ENCODE data around the gene KCNK3. TPM values are rescaled to one million over a fixed set of nuclear protein-coding genes. Genes with fewer than 3 reads are reported as not detected.

Gene KCNK3
- total and polyA plus RNA-seq, 10 of the 15 experiments (the other 5 are each of a cell fraction or from before 2014, with no cell fraction given) = 0.13 TPM; not detected in 9

DNA sequence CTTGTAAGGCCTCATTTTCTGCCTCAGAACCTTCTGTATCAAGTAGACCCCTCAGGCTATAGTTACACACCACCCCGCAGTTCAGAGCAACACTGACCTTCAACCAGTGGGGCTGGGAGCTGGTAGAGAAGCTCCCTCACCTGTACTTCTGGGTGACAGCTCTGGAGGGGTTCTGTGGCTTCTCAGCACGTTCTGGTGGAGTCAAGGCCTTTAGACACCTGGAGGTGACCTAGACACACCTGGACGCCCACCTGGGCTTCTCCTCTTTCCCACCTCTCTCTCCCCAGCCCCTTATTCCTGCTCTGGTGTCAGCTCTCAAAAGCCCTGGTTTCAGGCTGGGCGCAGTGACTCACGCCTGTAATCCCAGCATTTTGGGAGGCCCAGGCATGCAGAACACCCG is 44.0 kb upstream of the KCNK3 start:
- ChIA-PET SMC1A (ENCODE audit: uncharacterized antibody, unreplicated experiment) (no interaction called here), CTCF (no interaction called here), POLR2A (no interaction called here), RAD21 (ENCODE audit: unreplicated experiment) (no interaction called here)
- no peaks in the 10 kb centered on the region for H4K20me1 ChIP-seq (ENCODE audit: control insufficient read depth, insufficient read depth)
- intact Hi-C loops (cut with micrococcal nuclease; ENCODE audit: unreplicated experiment) = no loop called here
- BruUV-seq (replicated peaks) = no TSS peak
- no peak overlapping the region for H3K4me2 ChIP-seq (ENCODE audit: control insufficient read depth, insufficient read depth)
- no peak overlapping the region for H3K4me3 ChIP-seq
- in situ Hi-C loops (cut with MboI) = no loop called here
- no peak for ATAC-seq
- no peak overlapping the region for H3K9ac ChIP-seq (ENCODE audit: control insufficient read depth, insufficient read depth, low read length)
- DNase-seq (ENCODE audit: low read depth, low spot score) = no peak
- TF ChIP-seq, protein P1, sequence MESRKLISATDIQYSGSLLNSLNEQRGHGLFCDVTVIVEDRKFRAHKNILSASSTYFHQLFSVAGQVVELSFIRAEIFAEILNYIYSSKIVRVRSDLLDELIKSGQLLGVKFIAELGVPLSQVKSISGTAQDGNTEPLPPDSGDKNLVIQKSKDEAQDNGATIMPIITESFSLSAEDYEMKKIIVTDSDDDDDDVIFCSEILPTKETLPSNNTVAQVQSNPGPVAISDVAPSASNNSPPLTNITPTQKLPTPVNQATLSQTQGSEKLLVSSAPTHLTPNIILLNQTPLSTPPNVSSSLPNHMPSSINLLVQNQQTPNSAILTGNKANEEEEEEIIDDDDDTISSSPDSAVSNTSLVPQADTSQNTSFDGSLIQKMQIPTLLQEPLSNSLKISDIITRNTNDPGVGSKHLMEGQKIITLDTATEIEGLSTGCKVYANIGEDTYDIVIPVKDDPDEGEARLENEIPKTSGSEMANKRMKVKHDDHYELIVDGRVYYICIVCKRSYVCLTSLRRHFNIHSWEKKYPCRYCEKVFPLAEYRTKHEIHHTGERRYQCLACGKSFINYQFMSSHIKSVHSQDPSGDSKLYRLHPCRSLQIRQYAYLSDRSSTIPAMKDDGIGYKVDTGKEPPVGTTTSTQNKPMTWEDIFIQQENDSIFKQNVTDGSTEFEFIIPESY (IDR thresholded peaks at IDR 0.05) = no peak
- TF ChIP-seq RUNX3 (IDR thresholded peaks at IDR 0.05; ENCODE audit: low read length) (no peak), PBX3 (IDR thresholded peaks at IDR 0.05; ENCODE audit: insufficient replicate concordance, low read depth, low read length) (no peak), SPI1 (IDR thresholded peaks at IDR 0.05; ENCODE audit: borderline replicate concordance, insufficient read depth, low read depth, low read length) (no peak), CHD2 (IDR thresholded peaks at IDR 0.05; ENCODE audit: borderline replicate concordance, low read depth, low read length) (no peak)
- no peaks in the 10 kb centered on the region; a peak in 1 of 4 replicates for H3K27me3 ChIP-seq (replicated peaks in 1 of 2; ENCODE audit: control insufficient read depth in 2 of 2, insufficient read depth in 2 of 2, low read length in 1 of 2)
- no peak overlapping the region for H3K27ac ChIP-seq (ENCODE audit: control insufficient read depth, insufficient read depth)
- FAIRE-seq = no peak
- no peaks in the 10 kb centered on the region for H3K4me1 ChIP-seq (ENCODE audit: control insufficient read depth, insufficient read depth, low read length)
- no peaks in the 10 kb centered on the region for H3K9me3 ChIP-seq (replicated peaks; ENCODE audit: control insufficient read depth, insufficient read depth, low read length)
- no peaks in the 10 kb centered on the region for H3K36me3 ChIP-seq (ENCODE audit: control insufficient read depth in 2 of 2, insufficient read depth in 2 of 2, low read length in 1 of 2)
- H3K79me2 ChIP-seq (ENCODE audit: control insufficient read depth, insufficient read depth, low read length) = no peaks in the 10 kb centered on the region
- WGBS (ENCODE audit: insufficient coverage, insufficient replicate concordance, low lambda C conversion rate, missing lambda C conversion rate) = 23% methylated on average over 6 of the region's 6 CpGs
- no peak overlapping the region for H2AFZ ChIP-seq (ENCODE audit: control insufficient read depth, low read depth, low read length)
